AG04449 (cell line): ENCODE measurements around the gene RASGRF1.

ENCODE experiments used
- CTCF ChIA-PET: fragments of 350-600 bp; formaldehyde crosslinking; extraction: SDS; loops from one replicate; lab custom pipeline; 2021; ENCODE audit warnings: antibody characterized with exemption; lab: Yijun Ruan, JAX
- POLR2A ChIA-PET: fragments of 400-600, 350-600 bp; formaldehyde crosslinking; extraction: SDS; loops from one replicate; lab custom pipeline; 2020; ENCODE audit warnings: antibody characterized with exemption, inconsistent platforms; lab: Yijun Ruan, JAX
- DNase-seq: peaks from one replicate; pipeline ENCODE4 v3.0.0-alpha.2; 2010; ENCODE audit warnings: low read depth, low spot score
- H3K4me3 ChIP-seq: 2 replicates; pipeline ENCODE4 v1.5.1; 2011; ENCODE audit warnings: low read depth, mild to moderate bottlenecking, control low read depth, low read length
- TF ChIP-seq, protein P1 (sequence below): IDR thresholded peaks from one replicate; pipeline ENCODE4 v1.5.1; 2011; ENCODE audit warnings: mild to moderate bottlenecking, moderate library complexity, low read length, control low read depth, inconsistent platforms; ENCODE audit not compliant: insufficient read depth; ENCODE audit errors: missing control alignments

The RASGRF1 gene

DNA sequence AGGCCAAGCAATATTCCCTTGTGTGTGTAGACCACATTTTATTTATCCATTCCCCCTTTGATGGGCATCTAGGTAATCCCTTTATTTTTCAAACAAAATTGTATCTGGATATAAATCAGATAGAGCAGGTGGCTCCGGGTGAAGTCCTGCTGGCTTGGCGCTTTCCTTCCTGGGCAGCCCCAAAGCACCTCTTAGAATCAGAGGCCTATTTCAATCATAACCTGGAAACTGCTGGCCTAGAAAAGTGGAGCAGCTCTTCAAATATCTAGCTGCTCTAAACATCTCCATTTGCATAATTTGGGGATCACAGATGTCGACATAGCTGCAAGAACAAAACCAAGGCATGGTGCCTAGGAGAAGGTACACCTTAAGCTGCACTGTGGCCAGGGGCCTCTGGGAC is 40.2 kb downstream of the RASGRF1 start:
- ChIA-PET CTCF (no interaction called here), POLR2A (no interaction called here)
- TF ChIP-seq, protein P1, sequence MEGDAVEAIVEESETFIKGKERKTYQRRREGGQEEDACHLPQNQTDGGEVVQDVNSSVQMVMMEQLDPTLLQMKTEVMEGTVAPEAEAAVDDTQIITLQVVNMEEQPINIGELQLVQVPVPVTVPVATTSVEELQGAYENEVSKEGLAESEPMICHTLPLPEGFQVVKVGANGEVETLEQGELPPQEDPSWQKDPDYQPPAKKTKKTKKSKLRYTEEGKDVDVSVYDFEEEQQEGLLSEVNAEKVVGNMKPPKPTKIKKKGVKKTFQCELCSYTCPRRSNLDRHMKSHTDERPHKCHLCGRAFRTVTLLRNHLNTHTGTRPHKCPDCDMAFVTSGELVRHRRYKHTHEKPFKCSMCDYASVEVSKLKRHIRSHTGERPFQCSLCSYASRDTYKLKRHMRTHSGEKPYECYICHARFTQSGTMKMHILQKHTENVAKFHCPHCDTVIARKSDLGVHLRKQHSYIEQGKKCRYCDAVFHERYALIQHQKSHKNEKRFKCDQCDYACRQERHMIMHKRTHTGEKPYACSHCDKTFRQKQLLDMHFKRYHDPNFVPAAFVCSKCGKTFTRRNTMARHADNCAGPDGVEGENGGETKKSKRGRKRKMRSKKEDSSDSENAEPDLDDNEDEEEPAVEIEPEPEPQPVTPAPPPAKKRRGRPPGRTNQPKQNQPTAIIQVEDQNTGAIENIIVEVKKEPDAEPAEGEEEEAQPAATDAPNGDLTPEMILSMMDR = no peak
- DNase-seq = no peak
- no peak overlapping the region for H3K4me3 ChIP-seq

DNA sequence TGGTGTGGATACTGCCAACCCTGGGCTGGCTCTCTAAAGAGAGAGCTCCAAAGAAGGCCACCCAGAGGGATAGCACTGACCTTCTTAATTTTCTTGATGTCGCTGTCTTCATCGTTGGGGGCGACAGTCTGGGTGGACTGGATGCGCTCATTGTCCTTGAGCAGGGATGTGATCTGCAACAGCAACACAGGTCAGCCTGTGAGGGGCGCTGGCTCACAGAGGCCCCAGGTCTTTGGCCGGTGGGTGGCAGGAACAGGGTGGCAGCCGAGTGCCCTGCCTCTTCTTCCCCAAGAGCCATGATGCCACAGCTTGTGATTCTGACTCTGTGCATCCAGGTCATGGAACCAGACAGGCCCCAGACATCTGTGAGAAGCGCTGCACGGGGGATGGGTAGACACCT is 41.2 kb downstream of the RASGRF1 start:
- TF ChIP-seq, protein P1 = no peak
- CTCF ChIA-PET = interaction anchor here (1.1 to 2.3 kb wide), 2 partner anchors 21 to 135 kb away, joined by 5 to 9 read pairs; no protein-coding TSS in a partner anchor
- POLR2A ChIA-PET = no interaction called here
- DNase-seq = no peak
- H3K4me3 ChIP-seq = no peak overlapping the region

DNA sequence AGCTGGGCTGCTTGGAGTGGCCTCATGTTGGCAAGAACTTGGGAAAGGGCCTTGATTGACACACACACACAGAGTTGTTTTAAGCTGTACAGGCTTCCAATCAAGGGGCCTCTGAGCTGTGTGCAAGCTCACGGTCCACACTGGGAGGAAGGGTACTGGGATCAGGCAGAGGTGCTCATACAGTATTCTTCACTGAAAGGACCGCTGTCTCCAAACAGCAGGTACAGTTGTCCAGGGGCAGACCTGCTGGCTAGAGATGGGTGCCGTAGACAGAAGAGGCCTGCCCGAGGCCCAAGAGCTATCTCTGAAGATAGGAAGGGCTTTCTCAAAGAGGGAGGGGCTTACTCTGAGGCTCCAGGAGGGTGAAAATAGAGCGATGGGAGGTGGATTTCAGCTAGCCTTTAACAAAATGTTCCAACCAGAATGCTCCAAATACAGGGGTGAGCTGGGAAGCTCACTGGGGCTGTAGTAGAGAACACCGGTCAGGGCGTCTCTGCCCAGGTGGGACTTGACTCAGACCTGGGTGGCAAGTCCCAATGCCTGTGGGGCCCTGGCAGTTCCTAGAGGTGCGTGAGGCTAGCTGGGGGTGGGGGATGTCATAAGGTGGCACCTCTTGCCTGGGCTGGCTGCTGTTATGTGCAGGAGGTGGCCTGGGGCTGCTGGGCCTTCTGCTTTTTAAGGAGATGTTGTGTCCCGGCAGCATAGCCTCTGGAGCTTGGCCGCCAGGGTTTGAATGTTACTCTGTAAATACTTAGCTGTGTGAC is 42.7 kb downstream of the RASGRF1 start:
- no peak for DNase-seq
- CTCF ChIA-PET = interaction anchor here (1.1 to 2.3 kb wide), 2 partner anchors 19 to 137 kb away, joined by 5 to 9 read pairs; no protein-coding TSS in a partner anchor
- no peak overlapping the region for H3K4me3 ChIP-seq
- TF ChIP-seq, protein P1 = no peak
- POLR2A ChIA-PET = no interaction called here

DNA sequence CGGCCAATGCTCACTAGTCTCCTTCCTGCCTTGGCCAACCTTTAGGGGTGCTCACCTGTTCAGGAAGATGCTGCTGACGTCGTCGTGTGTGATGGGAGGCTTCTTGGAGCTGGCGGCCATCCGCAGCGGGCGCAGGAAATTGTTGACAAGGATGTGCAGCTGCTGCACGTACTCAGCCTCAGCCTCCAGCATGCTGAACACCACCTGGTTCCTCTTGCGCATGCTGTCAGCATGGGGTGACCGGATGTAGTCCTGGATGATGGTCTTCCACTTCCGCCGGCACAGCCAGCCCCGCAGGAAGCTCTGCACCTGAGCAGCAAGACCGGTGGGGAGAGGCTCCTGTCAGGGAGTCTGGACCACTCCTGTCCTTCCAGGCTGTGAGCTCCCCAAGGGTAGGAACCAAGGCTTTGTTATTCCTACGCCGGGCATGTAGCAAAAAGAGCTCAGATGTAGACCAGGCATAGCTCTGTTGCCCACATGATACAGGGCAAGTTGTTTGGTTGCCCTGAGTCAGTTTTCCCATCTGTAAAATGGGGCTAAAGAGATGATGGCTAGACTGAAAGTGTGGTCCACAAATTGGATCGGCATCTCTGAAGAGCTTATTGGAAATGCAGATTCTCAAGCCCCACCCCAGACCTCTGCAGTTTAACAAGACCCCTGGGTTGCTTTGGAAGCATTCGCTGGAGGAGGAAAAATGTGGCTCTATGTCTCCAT is 43.7 kb downstream of the RASGRF1 start:
- ChIA-PET POLR2A (no interaction called here), CTCF (interaction anchor here (1.2 to 2.3 kb wide), 2 partner anchors 18 to 138 kb away, joined by 3 to 9 read pairs; no protein-coding TSS in a partner anchor)
- no peak for DNase-seq
- no peak overlapping the region for H3K4me3 ChIP-seq
- TF ChIP-seq, protein P1 = no peak

DNA sequence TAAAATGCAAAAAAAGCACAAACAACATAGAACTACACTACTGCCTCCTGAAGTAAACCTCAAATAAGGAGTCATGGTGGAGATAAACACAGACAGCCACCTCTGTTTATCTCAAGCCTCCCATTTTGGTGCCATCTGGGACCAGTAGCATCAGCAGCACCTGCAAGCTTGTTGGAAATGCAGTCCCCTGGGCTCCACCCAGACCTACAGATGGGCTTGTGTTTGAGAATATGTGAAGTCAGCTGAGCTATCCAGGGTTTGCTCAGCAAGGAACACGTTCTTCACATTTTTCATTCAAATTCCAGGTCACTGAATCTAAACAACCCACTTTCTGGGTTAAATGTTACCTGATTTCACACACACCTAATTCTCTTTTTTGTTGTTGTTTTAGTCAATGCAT is 45.5 kb downstream of the RASGRF1 start:
- DNase-seq = no peak
- TF ChIP-seq, protein P1 = no peak
- POLR2A ChIA-PET = no interaction called here
- CTCF ChIA-PET = no interaction called here
- no peak overlapping the region for H3K4me3 ChIP-seq
